NCI-H82 treated with DMSO at 0.1 percent for 48 hours (cell line): ENCODE measurements around the gene CHIT1.

ENCODE experiments used
- DNase-seq: peaks from one replicate; lab custom pipeline; 2025; ENCODE audit not compliant: unreplicated experiment; lab: John Stamatoyannopoulos, UW

CHIT1 gene

GRCh38 chr1:203229471-203230135, at the start of gene CHIT1:
CHIT1 (minus strand) TSS chr1:203229673; CDS start chr1:203229636, 37 bp downstream.
- DNase-seq = no peak

- DNase-seq = no peak
Observed at GRCh38 chr1:203278885-203279406, 49.5 kb upstream of the CHIT1 start.

DNA sequence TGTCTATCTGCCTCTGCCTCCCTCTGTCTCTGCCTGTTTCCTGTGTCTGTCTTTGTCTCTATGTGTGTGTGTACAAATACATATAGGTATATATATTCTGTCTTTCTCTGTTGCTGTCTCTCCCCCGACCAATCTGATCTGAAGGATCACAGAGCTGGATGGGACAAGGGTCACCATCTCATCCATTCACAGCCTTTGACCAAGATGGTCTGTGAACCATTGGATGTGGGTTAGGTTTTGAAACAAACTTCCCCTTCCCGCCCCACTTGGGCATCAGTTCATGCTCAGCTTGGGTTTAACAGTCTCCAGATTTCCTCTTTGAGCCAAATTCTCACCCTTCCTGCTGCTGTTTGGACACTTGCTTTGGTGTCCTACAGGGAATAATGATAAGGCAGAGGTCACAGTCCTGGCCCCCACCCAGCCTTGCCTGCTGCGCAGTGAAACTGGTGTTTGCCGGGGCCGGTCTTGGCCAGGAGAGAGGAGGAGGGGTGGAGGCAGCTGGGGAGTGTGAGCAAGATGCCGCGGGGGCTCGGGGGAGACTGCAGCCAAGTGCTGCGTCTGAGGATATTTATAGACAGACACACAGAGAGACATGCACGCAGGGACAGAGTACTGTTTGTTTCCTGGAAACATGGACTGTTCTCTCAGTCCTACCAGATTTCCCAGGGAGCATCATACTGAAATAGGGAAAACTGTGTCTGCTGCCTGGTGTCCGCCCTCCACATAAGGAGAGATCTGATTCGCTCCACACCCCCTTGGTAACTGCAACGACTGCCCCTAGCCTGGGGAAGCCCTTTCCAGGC, 48.8 kb upstream of the CHIT1 start:
- no peak for DNase-seq

DNA sequence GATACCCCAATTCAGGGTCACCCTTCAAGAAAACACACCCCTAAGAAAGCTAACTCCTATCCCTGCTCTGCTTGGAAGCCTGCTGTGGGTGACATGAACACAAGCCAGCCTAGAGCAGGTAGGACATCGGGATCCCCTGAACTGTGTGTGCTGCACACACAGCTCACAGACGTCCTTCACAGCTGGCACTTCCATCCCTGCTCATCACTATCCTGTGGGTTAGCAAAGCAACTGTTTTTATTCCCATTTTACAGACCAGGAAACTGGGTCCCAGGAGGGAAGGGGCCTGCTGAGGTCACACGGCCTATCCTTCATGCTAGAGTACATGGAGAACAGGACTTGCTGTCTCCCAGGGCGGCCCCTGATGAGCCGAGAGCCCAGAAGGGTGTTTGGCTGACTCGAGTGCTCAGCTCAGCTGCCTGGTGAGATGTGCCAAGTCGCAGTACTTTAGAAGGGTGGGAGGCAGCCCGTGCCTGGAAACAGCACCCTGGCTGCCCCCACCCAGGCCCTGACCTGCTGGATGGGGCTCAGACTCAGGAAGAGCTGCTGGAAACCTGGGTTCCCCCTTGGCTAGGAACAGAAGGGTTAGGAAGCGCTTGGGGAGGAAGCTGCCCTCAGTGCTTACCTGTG, 47.6 kb upstream of the CHIT1 start:
- no peak for DNase-seq

DNA sequence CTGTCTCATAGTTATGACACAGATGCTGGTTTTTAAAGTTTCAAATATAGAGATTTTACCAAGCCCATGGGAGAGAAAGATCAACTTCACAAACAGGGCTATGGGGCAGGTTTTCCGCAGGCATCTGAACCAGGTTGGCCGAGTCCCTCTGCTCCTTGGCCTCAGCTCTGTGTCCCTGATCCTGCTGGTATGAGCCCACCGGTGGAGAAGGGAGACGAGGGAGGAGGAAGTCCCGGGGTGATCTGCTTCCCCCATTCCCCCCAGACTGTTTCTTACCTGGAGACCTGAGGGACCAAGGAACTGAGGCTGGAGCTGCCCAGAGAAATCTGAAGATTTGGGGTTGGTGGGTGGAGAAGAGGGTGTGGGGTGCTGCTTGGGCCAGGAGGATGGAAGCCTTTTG, 46.9 kb upstream of the CHIT1 start:
- no peak for DNase-seq

DNA sequence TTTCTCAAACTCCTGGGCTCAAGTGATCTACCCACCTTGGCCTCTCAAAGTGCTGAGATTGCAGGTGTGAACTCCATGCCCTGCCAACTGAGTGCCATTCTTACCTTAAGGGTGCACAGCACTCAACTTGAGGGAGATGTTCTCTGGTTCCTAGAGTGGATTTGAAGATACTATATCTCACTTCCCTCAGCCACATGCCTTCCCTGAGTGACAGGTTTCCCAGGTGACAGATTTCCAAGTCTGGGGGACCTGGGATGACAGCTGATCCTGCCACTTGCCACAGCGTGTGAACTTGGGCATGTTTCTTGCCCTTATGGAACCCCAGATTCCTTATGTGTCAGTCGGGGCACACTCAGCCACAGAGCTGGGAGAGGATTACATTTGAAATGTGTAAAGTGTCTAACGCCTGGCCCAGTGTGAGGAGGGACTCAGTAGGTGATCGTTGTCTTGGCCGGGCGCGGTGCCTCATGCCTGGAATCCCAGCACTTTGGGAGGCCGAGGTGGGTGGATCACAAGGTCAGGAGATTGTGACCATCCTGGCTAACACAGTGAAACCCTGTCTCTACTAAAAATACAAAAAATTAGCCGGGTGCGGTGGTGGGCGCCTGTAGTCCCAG, 46.3 kb upstream of the CHIT1 start:
- DNase-seq = no peak

DNA sequence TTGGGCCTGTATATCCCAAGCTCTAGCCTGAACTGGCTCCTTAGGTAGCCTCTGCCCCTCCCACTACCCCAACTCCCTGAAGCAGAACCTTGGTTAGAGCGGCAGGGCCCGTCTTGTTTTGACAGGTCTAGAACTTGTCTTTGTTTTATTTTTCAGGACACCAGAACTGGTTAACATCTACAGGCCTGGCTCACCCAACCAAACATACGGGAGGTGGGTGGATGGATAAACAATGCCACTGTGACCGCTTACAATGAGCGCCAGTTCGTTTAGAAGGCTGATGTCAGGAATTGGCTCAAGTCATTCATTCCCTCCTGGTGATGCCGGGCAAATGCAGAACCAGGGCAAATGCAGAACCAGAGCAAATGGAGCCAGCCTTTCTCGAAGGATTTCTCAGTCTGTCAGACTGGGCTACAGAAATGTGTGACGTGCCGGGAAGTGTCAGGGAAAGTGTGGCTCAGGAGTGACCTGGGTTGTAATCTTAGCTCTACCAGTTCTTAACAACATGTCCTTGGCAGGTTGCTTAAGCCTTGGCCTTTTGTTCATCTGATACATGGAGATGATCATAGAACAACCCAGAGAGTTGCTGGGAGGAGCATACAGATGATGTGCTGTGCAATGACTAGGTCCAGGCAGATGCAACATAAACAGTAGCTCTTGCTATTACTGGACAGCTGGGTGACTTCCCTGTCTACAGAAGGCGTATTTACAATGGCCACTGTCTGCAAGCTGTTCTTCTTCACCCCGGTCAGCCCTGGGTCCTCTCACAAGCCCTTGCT, 45.3 kb upstream of the CHIT1 start:
- DNase-seq = no peak

GRCh38 chr1:203273869-203274602, 44.6 kb upstream of the CHIT1 start:
- DNase-seq = no peak

DNA sequence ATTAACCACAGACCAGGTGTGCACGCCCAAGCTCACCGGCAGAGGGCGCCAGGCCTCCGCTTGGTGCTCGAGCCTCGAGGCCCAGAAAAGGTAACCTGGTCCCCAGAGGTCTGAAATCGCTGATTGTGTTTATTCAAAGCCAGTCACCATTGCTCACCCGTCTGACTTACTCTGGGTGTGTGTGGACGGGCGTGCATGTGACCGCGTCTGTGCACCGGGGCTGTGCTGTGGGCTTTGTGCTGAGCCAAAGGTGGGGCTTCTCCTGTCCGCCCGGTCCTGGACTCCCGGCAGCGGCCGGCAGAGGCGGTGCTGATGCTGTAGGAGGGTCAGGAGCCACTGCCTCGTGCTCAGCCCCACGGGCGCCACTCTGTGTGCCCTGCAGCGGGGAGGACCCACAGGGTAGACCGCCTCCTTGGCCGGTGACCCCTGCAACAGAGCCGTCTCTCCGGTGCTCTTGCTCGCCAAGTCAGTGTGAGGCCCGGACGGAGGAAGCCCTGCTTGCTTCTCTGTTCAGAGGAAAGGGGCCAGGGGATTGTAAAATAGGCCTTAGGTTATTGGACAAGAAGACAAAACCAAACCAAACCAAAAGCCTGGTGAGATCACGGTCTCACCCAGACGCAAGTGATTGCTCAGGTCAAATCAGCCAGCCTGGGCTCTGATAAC, 43.9 kb upstream of the CHIT1 start:
- peak; percentile 95 for DNase-seq

DNA sequence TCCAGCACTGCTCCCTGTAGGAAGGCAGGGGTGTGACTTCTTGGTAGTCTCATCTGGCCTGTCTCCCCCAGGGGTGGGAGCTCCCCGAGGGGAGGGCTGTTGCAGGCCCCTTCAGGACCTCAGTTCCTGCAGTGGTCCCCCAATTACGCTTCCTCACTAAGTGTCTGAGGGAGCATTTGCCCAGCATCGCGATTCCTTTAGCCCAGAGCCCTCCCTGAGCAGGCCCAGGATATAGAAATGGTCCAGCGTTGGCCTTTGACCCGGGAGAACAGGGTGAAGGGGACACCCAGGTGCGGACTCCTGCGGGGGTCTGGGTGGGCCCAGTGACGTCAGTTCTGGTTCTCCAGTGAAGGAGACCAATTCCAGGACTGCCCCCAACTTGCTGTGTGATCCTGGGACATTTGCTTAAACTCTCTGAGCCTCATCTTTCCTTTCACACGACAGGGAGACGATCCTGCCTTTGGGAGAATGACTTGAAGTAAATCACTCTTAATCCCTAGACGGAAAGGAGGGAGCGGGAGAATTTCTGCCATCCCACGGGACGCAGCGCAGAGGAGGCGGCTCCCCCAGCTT, 43.2 kb upstream of the CHIT1 start:
- no peak for DNase-seq

- DNase-seq = peak; percentile 84
Observed at GRCh38 chr1:203271962-203272632, 42.6 kb upstream of the CHIT1 start.

DNA sequence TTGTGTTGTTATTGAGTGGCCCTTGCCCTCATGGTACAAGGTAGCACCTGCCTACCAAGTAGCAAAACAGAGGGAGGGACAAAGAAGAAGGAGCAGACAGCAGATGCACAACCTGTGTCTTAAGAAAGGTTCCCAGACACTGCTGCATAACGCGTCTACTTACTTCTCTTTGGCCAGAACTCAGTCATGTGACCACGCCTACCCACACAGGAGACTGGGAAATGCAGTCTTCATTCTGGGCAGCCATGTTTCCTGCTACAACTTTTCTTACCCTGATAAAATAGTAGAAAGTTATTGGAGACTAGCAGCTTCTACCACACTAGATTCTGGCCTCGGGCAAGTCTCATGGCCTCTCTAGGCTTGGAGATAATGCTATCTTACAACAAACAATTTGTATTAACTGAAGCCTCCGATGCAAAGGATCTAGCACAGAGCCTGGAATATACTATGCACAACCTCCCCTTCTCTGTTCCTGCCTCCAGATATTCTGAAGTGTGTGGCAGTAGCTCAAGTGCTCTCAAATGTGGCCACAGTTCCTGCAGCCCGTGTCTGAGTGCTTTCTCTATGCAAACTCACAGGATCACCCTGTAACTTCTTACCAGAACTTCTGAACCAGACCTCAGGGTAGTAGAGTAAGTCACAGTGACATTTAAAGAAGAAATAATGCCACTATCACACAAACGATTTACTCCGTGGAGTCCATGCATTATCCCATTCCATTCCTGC, 41.7 kb upstream of the CHIT1 start:
- peak; percentile 88 for DNase-seq

DNA sequence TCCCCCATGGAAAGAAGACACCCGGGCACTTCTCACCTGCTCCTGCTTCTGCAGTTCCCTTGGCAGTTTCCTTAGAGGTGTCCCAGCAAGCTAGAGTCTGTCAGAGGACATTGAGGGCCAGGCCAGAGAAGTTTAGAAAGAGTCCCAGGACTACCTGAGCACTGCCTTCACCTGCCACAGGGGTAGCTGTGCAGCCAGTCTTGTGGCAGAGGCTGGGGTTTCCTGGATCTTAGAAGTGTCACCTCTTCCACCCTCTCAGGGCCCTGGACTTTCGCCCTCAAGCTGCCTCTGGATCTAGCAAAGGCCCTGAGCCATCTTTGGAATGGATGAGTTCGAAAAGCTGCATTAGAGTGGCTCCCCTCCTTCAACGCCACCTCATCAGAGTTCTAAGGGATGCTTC, 41.0 kb upstream of the CHIT1 start:
- no peak for DNase-seq

DNA sequence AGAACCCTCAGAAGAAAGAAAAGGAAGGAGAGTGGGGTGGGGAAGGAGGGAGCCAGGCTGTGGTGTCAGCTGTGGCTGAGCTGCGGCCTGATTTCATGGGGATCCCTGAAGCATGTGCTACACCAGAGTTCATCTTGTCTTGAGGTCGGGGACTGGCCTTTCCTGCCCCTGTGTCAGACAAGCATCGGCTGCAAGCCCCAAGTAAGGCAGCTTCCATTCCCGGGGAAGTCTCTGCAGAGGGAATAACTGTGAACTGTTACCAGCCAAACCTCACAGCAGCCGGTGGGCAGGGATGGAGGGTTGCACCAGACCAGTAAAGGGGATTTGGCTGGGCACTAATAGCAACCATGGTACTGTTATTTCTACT, 40.2 kb upstream of the CHIT1 start:
- no peak for DNase-seq

DNA sequence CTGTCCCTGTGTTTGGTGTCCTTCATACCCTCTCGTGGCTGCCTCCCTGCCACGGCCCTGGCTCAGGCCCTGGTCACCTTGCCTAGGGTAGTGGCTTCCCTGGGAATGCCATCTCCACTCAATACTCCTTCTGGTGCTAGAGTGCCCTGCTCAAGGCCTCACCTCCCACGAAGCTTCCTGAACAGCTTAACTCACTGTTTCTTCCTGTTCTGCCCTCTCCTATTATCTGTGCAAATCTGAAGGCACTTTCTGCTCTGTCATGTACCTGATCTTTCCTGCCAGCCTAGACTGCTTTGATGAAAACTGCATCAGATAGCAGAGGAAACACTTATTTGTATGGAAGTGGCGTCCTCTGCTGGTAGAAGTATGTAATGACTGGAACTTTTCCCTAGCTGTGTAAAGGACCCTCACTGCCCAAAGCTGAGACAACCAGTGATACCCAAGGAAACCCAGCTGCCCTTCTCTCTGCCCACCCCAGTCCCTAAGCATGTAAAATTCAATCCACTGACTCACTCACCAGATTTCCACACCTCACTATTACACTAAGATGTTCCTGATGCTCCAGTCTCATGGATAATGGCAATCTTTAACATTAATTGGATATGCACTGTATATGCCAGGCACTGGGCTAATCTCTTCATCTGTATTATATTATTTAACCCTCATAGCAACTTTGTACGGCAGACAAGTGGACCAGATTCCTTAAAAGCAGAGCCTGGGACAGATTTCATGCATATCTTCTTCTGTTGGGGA, 39.6 kb upstream of the CHIT1 start:
- peak; percentile 96 for DNase-seq

DNA sequence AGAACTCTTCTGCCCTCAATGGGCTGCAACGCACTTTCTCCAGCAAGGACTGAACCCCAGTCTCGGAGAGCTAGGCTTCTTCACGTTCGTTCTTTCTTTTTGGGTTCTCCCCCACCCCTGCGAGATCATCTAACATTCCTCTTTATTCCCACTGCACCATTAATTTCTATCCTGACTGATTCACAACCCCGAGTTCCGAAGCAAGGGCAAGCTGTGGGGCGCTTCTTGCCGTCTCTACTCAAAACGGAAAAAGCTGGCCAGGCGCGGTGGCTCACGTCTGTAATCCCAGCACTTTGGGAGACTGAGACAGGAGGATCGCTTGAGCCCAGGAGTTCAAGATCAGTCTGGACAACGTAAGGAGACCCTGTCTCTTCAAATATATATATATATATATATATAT, 38.4 kb upstream of the CHIT1 start:
- no peak for DNase-seq

- peak; percentile 90 for DNase-seq
Observed at GRCh38 chr1:203267347-203267846, 37.9 kb upstream of the CHIT1 start.
